Muscle of arm (tissue), 12 donors: ENCODE results near the gene CYBRD1. TPM values are rescaled to one million over a fixed set of nuclear protein-coding genes. Genes with fewer than 3 reads are reported as not detected.
A peak's percentile ranks its signal among the peaks of the same experiment; 100 is the strongest.
"Not testable (repeated sequence)": the region's sequence is repeated elsewhere in the genome, so short reads cannot be mapped to it uniquely, and the experiment has no call there.

Experiments used
- DNase-seq: peaks from one replicate; pipeline ENCODE4 v3.0.0-alpha.2; 2013
- polyA plus RNA-seq, 12 donors: library from polyadenylated mRNA; unstranded; fragments of 120-200 nt; gene quantifications; one replicate each; pipeline ENCODE4 v1.2.1, GENCODE V29; 2013; ENCODE audit not compliant: insufficient read length in 12 of 12

CYBRD1 gene
- polyA plus RNA-seq, 12 donors = 73.8 to 127 (median 89.4) TPM; not detected in 1

DNA sequence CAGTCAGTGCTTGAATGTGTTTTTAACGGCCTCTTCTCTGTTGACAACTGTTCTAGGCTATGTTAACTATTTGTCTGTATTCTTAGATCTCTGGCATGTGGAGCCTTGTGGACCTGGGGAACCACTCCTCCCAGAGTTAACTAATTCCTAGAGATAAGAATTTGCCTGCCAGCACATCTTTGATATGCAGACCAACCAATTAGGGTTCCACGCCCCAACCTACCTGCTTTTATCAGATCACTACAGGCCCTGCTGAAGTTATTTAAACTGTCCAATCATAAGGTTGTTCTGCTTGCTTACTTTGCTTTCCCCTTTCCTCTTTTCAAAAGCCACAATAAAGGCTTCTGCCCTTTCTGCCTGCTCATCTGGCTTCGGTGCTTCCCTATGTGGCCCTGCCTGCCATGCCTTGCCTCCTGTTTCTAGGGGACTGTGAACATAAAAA, 8.5 kb upstream of the CYBRD1 start:
- no peak for DNase-seq

DNA sequence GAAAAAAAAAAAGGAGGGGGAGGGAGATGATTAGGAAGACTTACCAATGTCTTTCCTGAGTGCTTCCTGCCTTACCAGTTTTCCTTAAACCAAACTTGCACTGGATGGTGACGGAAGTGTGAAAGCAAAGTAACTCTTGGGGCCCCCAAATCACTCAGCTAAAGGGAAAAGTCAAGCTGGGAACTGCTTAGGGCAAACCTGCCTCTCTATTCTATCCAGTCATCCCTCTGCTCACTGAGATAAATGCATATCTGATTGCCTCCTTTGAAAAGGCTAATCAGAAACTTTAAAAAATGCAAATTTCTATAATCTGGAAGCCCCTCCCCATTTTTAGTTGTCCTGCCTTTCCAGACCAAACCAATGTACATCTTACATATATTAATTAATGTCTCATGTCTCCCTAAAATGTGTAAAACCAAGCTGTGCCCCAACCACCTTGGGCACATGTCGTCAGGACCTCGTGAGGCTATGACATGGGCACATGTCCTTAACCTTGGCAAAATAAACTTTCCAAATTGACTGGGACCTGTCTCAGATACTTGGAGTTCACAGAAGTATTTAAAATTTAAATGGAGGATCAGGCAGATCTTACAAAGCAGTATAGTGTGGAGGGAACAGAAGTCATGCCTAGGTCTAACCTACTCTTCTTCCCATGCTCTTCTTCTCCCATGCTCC, 7.2 kb upstream of the CYBRD1 start:
- no peak for DNase-seq

DNA sequence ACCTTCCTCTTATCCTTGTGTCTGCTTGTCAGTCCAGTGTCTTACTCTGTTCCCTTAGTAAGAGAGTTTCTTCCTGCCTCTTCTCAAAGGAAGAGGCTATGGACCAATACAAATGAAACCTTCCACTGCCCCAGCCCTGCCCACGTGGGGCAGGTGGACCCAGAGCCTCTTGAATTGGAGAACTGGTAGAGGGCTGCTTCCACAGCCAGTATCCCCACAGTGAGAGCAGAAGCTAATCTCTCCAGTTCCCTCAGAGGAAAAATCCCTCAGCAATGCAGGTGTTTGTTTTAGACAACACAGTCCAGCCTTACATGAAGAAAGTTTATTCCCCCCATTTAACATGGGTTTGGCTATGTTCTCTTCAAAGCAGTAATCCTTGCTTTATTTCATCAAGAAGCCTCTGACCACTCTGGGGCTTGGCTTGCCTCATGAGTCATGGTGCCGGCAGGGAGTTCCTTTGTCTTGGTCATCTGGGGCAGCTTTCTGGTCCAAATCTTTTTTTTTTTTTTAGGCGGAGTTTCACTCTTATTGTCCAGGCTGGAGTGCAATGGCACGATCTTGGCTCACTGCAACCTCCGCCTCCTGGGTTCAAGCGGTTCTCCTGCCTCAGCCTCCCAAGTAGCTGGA, 6.5 kb upstream of the CYBRD1 start:
- DNase-seq = no peak

DNA sequence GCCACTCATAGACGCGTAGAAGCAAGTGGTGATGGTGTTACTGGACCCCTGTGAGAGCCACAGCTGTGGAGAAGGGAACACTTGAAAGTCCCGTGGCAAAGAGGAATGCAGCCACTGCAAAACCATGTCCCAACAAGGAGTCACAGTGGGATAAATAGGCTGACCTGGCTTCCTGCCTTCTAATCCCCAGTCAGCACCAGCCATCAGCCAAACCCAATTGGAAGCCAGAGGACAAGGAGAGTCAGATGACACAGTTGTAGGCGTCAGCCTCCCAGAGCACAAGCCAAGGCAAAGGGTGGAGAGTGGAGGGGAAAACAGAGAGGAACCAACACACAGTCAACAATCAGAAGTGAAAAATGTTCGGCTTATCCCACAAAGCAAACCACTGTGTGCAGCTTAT, 5.5 kb upstream of the CYBRD1 start:
- no peak for DNase-seq

DNA sequence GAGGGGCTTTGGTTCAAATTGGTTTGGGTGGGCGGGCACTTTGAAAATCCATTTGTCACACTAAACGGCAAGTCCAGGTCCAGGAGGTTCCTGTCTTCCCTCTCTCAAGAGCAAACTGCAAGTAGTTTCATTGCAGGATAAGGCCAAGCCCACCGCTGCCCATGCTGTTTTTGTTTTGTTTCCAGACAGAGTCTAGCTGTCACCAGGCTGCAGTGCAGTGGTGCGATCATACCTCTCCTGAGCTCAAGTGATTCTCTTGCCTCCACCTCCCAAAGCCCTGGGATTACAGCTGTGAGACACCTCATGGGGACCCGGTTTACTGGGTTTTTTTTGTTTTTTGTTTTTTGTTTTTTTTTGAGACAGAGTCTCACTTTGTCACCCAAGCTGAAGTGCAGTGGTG, 1.8 kb upstream of the CYBRD1 start:
- no peak for DNase-seq

DNA sequence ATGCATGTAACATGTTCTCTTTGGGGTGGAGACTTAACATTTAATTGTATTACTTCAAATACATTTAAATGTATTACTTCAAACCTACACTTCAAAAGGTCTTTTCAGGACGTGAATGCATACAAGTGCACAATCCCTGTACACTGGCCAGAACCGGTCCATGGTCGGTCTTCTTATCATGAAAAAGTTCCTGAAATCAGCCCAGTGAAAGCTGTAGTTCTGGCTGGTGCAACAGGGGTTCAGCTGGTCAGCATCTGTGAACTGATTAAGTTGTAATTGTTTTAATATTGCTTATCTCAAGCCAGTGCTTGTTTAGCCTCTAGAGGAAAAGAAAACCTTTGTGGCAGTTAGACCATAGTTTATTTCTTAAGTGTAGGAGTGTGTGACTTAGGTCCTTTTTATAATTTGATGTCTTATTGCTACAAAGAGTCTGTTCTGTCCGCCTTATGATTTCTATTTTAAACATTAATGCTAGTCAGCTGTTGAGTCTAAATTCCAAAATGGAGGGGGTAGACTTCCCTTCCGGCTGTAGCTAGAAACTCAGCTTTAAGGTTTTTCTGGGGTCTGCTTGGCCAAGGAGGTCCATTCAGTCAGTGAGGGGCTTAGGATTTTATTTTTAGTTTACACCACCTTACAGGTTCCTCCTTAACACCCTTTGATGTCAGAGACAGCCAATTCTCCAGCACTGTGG, 768 bp upstream of the CYBRD1 start:
- no peak for DNase-seq

DNA sequence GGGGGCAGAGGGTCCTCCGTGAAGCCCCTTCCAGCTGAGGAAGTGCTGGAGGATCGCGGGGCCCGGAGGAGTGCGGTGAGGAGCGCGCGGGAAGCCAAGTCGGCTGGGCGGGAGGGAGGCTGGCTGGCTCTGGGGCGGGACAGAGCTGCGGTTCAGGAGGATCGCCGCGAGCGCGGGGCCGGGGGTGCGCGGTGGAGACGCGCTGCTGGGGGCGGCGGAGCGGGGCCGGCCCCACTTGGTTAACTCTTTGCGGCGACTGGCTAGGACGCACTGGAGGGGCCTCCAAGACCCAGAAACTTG, 464 bp downstream of the CYBRD1 start:
- DNase-seq = peak; percentile 45

DNA sequence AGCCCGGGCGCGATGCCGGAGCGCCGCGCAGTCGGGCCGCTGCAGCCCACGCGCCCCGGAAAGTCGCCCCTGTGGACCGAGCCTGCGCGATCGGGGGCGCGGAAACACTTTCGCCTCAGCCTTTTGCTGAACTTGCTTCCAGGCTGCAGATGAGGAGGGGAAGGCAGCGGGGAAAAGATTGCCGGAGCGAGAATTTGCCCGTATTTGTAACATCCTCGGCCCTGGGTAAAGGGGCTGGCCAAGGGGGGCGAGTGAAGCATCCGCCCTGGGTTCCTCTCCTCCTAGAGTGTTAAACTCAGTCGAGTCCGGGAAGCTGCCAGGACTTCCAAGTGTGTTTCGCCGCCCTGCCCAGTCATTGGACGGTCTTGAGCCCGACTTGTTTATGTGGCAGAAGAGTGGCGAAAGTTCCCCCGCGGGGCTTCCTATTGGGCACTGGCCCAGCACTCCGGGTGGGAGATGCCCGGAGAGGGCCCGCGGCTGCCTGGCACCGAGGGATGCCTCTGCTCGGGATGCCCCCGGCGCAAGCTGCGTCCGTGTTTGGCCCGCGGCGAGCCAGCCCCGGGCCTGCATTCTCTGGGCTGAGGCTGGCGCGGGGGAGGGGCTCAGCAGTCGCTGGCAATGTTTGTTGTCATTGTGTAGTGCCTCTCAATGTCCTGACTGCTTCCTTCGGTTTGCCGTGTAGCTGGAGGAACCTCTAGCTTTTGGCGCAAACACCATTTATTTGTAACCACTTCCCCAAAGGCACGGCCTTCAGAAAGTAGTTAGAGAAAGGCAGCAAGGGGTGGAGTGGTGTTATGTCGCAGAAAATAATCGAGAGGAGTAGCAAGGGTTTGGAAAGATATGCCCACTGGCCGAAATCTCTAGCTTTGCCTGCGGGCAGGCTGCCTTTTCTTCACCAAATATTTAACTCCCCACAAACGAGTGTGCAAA, 1.1 kb downstream of the CYBRD1 start:
- DNase-seq = peak; percentile 78

DNA sequence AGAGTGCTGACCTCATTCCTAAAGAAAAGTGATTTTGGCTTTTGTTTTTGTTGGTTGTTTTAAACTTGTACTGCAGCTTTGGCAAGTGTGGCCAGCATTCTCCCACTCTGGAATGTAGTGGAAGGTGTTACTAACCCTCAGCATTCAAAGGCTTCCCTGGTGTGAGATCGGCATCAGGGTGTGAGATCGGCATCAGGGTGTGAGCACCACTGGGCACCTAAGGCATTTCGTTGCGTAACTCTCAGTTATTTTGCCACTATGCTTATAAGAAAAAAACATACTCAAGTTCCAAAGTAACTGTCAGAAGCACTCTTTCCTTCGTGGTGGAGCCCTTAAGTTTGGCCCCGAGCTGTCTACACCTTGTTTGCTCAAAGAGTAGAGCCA, 1.7 kb downstream of the CYBRD1 start:
- no peak for DNase-seq

DNA sequence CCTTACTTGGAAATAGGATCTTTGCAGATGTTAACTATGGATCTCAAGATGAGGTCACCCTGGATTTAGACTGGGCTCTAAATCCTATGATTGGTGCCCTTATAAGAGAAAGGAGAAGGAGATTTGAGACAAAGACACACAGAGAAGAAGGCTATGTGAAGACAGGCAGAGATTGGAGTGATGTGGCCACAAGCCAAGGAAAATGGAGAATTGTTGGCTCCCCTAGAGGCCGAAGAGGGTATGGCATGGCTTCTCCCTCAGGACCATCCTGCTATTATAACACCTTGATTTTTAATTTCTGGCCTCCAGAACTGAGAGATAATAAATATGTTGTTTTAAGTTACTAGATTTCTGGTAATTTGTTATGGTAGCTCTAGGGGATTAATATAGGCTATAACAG, 7.6 kb downstream of the CYBRD1 start:
- no peak for DNase-seq

DNA sequence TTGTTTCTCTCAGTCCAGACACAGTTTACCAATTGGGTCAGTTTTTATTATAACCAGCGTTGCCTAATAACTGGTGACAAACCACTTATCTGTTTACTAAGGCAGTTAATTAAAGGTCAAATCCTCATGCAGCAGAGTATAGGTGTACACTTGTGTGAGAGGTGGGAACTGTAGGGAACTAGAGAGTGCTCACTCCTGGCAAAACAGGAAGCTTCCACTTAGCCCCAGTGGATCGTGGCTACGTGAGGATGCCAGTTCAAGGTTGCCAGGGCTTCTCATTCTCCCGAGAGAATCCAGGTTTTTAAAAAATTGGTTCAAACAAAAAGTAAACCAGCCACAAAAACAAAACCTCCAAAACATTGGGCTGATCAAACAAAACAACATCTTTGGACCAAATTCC, 8.1 kb downstream of the CYBRD1 start:
- DNase-seq = no peak

DNA sequence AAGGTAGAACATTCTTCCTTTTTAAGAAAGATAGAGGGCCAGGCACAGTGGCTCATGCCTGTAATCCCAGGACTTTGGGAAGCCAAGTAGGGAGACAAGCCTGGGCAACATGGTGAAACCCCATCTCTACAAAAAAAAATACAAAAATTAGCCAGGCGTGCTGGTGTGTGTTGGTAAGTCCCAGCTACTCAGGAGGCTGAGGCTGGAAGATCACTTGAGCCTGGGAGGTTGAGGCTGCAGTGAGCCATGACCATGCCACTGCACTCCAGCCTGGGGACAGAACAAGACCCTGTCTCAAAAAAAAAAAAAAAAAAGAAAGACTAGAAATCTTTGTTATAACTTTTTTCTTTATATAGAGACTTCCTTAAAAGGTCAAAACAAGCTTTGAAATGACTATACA, 8.6 kb downstream of the CYBRD1 start:
- not testable (repeated sequence) for DNase-seq

DNA sequence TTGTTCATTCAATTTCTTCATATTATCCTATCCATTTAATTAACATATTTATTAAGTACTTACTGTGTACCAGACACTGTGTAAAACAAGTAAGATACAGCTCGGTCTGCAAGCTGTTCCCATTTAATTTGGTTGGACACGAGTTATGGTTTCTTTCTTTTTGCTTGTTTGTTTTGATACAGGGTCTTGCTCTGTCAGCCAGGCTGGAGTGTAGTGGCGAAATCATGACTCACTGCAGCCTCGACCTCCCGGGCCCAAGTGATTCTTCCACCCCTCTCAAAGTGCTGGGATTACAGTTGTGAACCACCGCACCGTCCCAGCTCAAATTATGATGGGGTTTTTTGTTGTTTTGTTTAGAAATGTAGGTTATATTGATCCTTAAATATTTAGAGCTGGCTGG, 9.0 kb downstream of the CYBRD1 start:
- no peak for DNase-seq

DNA sequence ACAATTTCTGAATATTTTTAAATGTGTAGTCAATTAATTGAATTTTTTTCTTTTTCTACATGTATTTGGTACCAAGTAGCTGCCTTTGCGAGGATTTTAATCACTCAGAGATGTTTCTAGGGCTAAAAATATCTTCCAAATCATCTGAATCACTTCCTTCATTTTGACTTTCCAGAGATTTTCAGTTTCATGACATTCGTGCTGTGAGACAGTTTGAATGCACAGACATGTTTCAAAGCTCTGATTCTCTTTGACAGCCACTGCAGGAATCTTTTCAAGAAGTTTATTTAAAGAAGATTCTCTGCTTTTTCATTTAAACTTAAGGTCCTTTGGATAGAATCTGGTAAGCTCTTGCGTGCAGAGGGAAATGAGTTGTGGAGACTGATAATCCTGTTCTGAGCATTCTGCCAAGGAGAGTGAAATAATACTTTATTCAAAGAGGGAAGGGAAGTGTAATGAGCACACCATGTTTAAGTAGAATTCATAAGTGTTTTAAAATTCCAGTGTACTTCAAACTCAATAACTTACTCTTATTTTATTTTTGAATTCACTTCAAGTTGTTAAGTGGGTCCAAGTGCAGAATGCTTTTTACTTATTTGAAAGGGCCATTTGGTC, 9.7 kb downstream of the CYBRD1 start:
- no peak for DNase-seq

DNA sequence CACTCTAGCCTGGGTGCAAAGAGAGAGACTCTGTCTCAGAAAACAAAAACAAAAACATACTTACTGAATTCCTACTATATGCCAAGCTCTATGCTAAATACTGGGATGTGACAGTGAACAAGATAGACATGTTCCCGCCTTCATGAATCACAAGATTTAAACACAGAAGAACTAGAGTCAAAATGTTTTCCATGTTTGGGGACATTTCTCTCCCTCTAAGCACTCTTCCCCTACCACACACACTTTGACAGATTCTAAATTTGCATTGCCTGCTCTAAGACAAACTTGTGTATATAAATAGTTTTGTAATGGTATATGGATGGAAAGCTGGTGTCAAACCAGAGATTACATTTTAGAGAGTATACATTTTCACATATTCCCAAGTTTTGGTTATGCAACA, 11.1 kb downstream of the CYBRD1 start:
- DNase-seq = no peak

DNA sequence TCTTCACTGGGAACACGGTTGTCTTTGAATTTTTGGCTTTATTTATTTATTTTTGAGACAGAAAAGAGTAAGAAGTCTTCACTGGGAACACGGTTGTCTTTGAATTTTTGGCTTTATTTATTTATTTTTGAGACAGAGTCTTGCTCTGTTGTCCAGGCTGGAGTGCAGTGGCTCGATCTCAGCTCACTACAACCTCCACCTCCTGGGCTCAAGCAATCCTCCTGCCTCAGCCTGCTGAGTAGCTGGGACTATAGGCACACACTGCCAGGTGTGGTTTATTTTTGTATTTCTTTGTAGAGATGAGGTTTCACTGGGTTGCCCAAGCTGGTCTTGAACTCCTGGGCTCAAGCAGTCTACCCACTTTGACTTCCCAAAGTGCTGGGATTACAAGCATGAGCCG, 13.3 kb downstream of the CYBRD1 start:
- not testable (repeated sequence) for DNase-seq

DNA sequence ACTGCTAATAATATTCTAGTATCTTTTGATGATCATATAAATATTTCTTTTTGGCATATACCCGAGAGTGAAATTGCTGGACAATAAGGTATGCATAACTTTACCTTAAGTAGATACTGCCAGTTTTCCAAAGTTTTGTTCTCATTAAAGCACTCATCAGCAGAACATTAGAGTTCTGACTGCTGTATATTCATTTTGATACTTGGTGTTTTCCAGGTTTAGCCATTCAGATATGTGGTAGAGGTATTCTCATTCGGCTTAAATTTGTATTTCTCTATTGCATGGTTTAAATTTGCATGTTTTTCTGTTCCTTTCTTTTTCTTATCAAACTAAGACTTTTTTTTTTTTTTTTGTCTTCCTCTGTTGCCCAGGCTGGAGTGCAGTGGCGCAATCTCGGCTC, 18.2 kb downstream of the CYBRD1 start:
- no peak for DNase-seq

DNA sequence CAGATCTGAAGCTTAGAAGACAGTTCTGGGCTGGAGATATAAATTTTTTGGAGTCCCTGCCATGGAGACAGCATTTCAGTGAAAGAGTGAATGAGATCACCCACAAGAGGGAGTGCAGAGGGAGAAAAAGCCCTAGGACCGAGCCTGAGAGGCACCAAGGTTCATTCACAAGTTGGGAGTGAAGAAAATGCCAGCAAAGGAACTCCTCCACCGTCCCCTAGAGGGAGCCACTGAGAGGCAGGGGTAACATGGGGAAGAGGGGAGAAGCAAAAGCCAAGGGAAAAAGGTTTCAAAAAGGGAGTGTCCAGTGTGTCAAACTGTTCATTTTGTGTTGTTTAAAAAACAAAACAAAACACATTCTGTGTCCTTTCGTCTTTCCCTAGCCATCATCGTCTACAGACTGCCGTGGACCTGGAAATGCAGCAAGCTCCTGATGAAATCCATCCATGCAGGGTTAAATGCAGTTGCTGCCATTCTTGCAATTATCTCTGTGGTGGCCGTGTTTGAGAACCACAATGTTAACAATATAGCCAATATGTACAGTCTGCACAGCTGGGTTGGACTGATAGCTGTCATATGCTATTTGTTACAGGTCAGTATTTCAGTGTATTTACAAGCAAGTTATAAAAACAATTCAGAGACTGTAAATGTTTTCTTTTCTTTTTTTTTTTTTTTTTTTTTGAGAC, 19.1 kb downstream of the CYBRD1 start:
- no peak for DNase-seq

DNA sequence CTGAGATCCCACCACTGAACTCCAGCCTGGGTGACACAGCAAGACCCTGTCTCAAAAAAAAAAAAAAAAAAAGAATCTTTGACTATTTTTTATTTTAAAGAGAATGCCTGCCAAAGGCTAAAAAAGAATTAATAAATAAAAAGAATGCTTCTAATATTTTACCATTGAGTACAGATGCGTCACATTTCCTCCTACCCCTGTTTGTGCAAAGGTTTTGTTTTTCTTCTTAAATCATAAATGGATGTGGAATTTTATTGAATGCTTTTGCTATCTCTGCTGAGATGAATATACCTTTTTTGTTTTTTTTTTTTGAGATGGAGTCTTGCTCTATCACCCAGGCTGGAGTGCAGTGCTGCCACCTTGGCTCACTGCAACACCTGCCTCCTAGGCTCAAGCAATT, 22.8 kb downstream of the CYBRD1 start:
- no peak for DNase-seq

DNA sequence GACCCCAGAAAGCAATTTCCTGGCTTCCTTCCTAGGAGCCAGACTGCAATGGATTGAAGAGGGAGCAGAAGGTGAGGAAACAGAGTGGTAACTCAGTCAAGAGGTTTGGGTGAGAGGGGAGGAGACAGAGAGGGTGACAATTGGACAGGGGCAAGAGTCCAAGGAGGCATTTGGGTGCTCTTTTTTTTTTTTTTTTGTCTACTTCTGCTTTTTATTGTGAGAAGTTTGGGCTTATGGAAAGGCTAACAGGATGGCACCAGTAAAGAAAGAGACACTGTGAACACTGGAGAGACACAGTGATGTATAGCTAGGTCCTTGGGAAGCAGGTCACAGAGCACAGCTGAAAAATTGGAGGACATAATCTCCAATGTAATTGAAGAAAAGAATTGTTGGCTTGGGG, 25.0 kb downstream of the CYBRD1 start:
- DNase-seq = no peak

DNA sequence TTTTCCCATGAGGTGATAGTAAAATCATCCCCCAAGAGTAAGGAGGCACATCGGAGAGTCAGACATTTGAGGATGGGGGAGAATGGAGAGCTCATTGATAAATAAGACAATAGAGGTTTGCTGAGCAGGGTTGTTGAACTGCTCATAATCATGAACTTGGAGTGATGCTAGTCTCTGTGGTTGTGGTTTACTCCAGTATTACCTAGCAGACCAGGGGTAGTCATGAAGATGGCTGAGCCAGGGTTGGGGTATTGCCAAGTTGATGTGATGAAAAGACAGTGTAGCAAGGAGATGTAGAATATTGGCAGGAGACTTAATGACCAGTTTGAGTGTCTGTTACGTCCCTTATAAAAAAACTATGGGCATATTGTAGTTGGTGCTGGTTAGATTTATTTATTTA, 25.4 kb downstream of the CYBRD1 start:
- DNase-seq = no peak
